Loucy (cell line): ENCODE data around the gene KLHL14.

ENCODE experiments used
- H2AFZ ChIP-seq: fragments of 200-600 bp; sonication (generic); 2 replicates; pipeline ENCODE4 v1.6.0; 2016; ENCODE audit warnings: antibody characterized with exemption, mild to moderate bottlenecking, low read length, moderate library complexity
- H3F3A ChIP-seq: fragments of 200-600 bp; 2 replicates; pipeline ENCODE4 v1.6.0; 2016; ENCODE audit warnings: antibody characterized with exemption, low read depth, mild to moderate bottlenecking
- H3K27me3 ChIP-seq: fragments of 200-600 bp; sonication (generic); 2 replicates; pipeline ENCODE4 v1.6.1; 2014; ENCODE audit warnings: low read length, mild to moderate bottlenecking; ENCODE audit not compliant: insufficient read depth, poor library complexity, severe bottlenecking
- H3K36me3 ChIP-seq: fragments of 200-600 bp; sonication (generic); 2 replicates; pipeline ENCODE4 v1.6.1; 2016; ENCODE audit warnings: low read length; ENCODE audit not compliant: insufficient read depth
- H3K4me1 ChIP-seq: fragments of 200-600 bp; sonication (generic); 2 replicates; pipeline ENCODE4 v1.5.1; 2014; ENCODE audit warnings: low read length, mild to moderate bottlenecking; ENCODE audit not compliant: insufficient read depth, poor library complexity, severe bottlenecking
- H3K4me2 ChIP-seq: fragments of 200-600 bp; sonication (generic); 2 replicates; pipeline ENCODE4 v1.6.0; 2014; ENCODE audit warnings: antibody characterized with exemption, low read length, low read depth, mild to moderate bottlenecking; ENCODE audit not compliant: poor library complexity, severe bottlenecking
- H3K4me3 ChIP-seq: fragments of 200-600 bp; sonication (generic); 2 replicates; pipeline ENCODE4 v1.5.1; 2014; ENCODE audit warnings: low read length, mild to moderate bottlenecking, mixed read lengths; ENCODE audit not compliant: poor library complexity, severe bottlenecking
- H3K79me2 ChIP-seq: fragments of 200-600 bp; sonication (generic); 2 replicates; pipeline ENCODE4 v1.6.1; 2014; ENCODE audit warnings: low read length; ENCODE audit not compliant: insufficient read depth
- H3K9ac ChIP-seq: fragments of 200-600 bp; sonication (generic); 2 replicates; pipeline ENCODE4 v1.6.0; 2014; ENCODE audit warnings: mild to moderate bottlenecking, low read depth, low read length, moderate library complexity; ENCODE audit not compliant: poor library complexity, severe bottlenecking
- H3K9me2 ChIP-seq: fragments of 200-600 bp; sonication (generic); replicated peaks from 2 replicates; pipeline ENCODE4 v1.6.1; 2016; ENCODE audit warnings: low read depth, low read length, mixed read lengths
- H3K9me3 ChIP-seq: fragments of 200-600 bp; sonication (generic); 2 replicates; pipeline ENCODE4 v1.6.1; 2014; ENCODE audit warnings: mild to moderate bottlenecking, antibody characterized with exemption, low read length, low read depth; ENCODE audit not compliant: insufficient read depth
- H4K20me1 ChIP-seq: fragments of 200-600 bp; sonication (generic); 2 replicates; pipeline ENCODE4 v1.6.0; 2014; ENCODE audit warnings: antibody characterized with exemption, low read length, mild to moderate bottlenecking; ENCODE audit not compliant: insufficient read depth, poor library complexity, severe bottlenecking
- CTCF ChIP-seq: fragments of 200-600 bp; sonication (generic); conservative IDR thresholded peaks from 2 replicates; pipeline ENCODE4 v1.5.1; 2014; ENCODE audit warnings: mild to moderate bottlenecking, antibody characterized with exemption, low read length
- EZH2phosphoT487 ChIP-seq: fragments of 200-600 bp; IDR thresholded peaks from 2 replicates; pipeline ENCODE4 v1.6.1; 2018; ENCODE audit warnings: antibody characterized with exemption, mild to moderate bottlenecking, moderate library complexity, borderline replicate concordance

Gene KLHL14

GRCh38 chr18:32770666-32771168 lies 2.1 kb downstream of the KLHL14 start:
- Histone ChIP-seq H3K4me1 (no peaks in the 10 kb centered on the region), H3K9me3 (no peaks in the 10 kb centered on the region), H3F3A (no peaks in the 10 kb centered on the region), H3K79me2 (no peaks in the 10 kb centered on the region), H3K9ac (no peak overlapping the region), H2AFZ (no peak overlapping the region), H3K4me2 (no peak overlapping the region), H3K9me2 (no peaks in the 10 kb centered on the region), H3K36me3 (no peaks in the 10 kb centered on the region), H3K4me3 (no peak overlapping the region), H3K27me3 (no peaks in the 10 kb centered on the region), H4K20me1 (no peaks in the 10 kb centered on the region)
- TF ChIP-seq CTCF (no peak), EZH2phosphoT487 (no peak)

- Histone ChIP-seq H3K9ac (no peak overlapping the region), H3K79me2 (no peaks in the 10 kb centered on the region), H3K4me3 (no peak overlapping the region), H3K4me1 (no peaks in the 10 kb centered on the region), H3F3A (no peaks in the 10 kb centered on the region), H4K20me1 (no peaks in the 10 kb centered on the region), H3K36me3 (no peaks in the 10 kb centered on the region), H3K27me3 (no peaks in the 10 kb centered on the region), H2AFZ (no peak overlapping the region), H3K4me2 (no peak overlapping the region), H3K9me2 (no peaks in the 10 kb centered on the region), H3K9me3 (no peaks in the 10 kb centered on the region)
- TF ChIP-seq CTCF: no peak
- no peak for TF ChIP-seq EZH2phosphoT487
These were observed 2.7 kb downstream of the KLHL14 start for GRCh38 chr18:32770054-32770665.

- TF ChIP-seq CTCF (no peak), EZH2phosphoT487 (no peak)
- H3K9me3 ChIP-seq: no peaks in the 10 kb centered on the region
- H3K4me3 ChIP-seq: no peak overlapping the region
- no peak overlapping the region for H2AFZ ChIP-seq
- H4K20me1 ChIP-seq: no peaks in the 10 kb centered on the region
- no peak overlapping the region for H3K9ac ChIP-seq
- H3K4me2 ChIP-seq: no peak overlapping the region
- H3F3A ChIP-seq: no peaks in the 10 kb centered on the region
- H3K4me1 ChIP-seq: no peaks in the 10 kb centered on the region
- no peaks in the 10 kb centered on the region for H3K9me2 ChIP-seq
- H3K27me3 ChIP-seq: no peaks in the 10 kb centered on the region
- H3K79me2 ChIP-seq: no peaks in the 10 kb centered on the region
- H3K36me3 ChIP-seq: no peaks in the 10 kb centered on the region
These were observed 3.2 kb downstream of the KLHL14 start for GRCh38 chr18:32769586-32770053.
